ENCODE results near the gene C5orf63.
A peak's percentile ranks its signal among the peaks of the same experiment; 100 is the strongest.
"Not testable (repeated sequence)": the region's sequence is repeated elsewhere in the genome, so short reads cannot be mapped to it uniquely, and the experiment has no call there.

C5orf63 gene

DNA sequence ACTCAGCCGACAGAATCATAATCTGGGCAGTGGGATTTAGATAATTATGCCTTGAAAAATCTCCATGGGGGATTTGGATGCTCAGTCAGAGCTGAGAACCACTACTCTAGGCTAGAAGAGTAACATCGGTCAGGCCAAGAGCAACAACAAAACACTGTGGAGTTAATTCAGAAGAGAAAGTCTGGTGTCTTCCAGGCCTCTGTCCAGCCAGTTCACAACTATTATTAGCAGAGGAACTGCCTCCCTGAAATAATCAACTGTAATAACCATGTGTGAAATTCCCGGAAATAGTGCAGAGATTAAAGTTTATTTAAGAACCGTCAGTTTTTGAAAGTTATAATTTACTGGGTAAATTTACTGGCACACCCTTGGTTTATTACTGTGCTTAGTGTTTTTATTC, 34.8 kb downstream of the C5orf63 start:
- no peak for FAIRE-seq
- no peak for DNase-seq (ENCODE audit: insufficient read length, low spot score)

DNA sequence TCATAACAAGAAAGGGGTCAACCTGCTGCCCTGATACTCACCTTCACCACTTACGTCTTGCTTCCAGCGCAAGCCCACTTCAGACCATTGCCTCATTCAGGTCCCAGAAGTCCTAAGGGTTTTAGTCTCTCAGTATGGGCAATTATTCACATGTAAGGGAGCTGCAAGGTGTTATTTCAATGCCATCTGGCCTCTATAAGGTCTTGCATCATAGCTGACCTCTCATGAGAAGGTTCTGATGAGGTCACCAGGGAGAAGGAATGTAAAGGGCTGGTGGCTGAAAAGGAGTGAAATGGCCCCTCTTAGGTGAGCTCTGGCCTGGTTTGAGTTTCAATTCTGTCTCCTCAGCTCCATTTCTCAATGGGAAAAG, 41.5 kb downstream of the C5orf63 start:
- no peak for FAIRE-seq
- DNase-seq (ENCODE audit: insufficient read length, low spot score) = no peak

DNA sequence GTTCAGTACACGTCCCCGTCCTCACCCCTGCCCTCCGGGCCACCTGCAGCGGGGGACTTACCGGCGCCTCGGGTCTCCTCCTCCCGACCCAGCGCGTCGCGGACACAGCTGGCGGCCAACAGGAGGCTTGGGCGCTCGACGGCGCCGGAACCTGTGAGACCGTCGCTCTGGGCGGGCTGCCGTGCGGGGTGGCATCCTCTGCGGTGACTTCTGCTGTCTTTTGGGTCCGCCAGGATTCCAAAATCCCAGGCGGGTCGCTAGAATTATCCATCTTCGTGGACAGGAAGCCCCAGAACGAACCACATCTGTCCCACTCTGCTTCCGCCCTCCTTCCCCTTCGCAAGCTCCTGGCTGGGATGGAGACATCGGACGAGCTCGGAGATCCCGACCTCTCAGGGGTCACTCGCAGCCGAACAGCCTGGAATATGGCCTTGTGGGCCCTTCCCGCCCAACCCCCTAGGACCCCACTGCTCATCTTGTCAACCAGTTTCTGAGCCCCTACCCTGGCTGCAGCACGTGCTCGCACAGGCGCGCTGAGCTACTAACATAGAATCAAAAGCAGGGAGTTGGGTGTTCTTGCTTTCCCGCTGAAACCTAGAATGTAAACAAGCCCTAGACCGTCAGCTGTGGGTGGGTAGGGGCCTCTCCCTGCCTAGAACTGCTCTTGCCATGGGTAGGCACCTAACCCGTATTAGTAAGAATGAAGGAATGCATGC, 42.0 kb downstream of the C5orf63 start:
- no peak for FAIRE-seq
- DNase-seq (ENCODE audit: insufficient read length, low spot score) = no peak

DNA sequence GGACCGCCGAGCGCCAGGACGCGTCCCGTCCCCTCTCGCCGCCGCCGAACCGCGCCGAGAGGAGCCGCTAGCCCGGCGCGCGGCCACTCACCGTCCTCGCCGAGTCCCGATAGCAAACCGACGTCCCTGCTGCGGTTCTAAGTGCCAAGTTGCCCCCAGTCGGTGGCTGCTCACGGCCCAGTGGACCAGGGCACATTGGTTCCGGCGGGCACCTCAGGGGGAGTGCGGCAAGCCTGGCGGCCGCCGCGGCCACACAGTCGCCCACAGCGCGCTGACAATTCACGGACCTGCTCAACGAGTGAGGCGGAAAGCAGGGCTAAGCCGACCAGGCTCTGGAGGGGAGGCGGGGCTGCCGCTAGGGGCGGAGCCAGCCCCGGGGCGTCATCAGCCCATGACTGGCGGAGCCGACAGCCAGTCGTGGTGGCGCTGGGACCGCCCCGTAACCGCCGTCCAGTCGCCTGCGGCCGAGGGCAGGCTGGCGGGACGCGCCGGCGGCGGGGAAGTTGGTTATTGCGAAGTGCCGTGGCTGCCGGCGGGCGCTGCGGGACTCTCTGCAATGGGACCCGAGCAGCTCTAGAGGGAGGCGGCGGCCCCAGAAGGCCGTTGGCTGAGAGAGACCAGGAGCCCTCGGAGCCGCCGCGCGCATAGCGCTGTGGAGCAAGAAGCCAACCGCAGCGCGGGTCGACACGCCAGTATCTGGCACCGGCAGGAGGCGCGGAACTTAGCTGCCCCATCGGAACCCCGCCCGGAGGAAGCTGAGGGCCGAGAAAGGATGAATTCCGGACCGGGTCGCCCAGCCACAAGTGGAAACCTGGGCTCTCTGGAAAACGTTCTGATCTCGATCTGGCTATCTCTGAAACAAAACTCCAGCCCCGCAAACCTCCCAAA, 42.8 kb downstream of the C5orf63 start, which contains the start of gene MARCHF3:
TSS of gene MARCHF3 (minus strand) at position 300 of the 888 bp plus-strand sequence. CDS start 112,387 bp downstream, outside the sequence.
- peak; percentile 82 for FAIRE-seq
- peak; percentile 85 for DNase-seq (ENCODE audit: insufficient read length, low spot score)

DNA sequence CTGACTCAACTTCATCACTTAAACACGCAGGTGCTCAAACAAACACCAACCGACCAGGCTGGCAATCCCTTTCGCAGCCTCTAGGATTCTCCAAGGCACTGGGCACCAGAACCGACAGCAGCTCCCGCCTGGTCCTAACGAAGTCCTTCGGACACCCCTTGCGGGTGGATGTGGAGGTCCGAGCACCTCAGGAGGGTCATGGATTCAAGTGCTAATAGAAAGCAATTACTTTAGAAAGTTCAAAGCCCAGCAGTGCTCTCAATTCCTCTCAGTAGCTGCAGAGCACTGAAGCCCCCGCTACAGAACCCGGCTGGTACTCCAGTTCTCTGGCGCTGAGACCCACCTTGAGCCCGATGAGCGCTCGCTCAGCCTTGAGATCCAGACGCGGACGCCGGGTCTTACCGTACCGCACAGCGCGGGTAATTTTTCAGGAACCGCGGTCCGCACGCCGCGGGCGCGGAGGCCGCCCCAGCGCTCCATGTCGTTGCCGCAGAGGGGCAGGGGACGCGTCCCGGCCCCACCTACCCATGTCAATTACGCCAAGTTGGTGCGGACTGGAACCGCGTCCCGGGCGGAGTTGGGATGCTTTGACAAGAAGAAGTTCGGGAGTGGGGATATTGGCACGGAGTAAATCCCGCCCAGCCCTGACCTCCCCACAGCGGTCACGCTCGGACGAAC, 43.6 kb downstream of the C5orf63 start:
- no peak for DNase-seq (ENCODE audit: insufficient read length, low spot score)

DNA sequence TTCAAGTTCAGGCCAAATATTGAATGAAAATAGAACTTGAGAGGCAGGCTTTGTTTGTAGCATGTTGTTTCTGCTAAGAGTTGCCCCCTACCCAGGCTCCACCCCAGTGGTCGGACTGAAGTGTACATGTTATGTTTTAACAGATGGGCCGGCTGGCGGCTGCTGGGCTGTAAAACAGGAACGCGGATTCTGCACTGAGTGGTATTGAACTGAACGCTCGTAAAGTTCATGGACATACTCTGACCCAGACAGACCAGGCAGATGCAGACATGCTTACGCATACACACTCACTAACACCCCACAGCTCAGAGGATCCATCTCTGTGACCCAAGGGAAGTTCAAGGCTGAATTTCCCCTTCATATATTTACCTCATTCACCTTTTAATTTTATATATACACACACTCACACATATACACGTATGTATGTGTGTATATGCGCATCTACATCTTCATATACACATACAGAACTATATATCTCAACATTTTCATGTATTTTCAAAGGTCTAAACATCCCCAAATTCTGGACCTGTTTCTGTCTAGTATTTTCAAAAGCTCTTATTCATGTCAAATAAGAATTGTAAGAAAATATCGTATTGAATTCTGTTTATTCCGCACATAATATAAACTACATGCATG, 44.4 kb downstream of the C5orf63 start:
- DNase-seq (ENCODE audit: insufficient read length, low spot score) = no peak
- FAIRE-seq = no peak

More for the DNA sequence above, 43.6 kb downstream of the C5orf63 start:
- FAIRE-seq = peak; percentile 90

DNA sequence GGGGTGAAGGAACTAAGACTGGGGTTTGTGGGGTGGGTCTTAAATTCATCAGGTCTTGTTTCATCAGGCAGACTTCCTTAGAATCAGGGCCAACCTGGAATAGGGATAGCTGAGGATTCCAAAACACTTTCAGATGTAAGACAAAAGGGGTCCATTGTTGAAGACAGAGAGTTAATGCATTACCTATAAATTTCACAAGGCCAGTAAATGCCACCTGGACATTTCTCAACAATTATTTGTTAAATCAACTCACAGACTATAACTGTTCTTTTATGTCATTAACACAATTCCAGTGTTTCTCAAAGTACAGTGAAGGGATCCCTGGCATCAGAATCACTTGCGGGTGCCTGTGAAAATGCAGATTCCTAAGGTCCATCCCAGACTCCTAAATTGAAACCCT, 45.8 kb downstream of the C5orf63 start:
- no peak for DNase-seq (ENCODE audit: insufficient read length, low spot score)
- FAIRE-seq = peak; percentile 52

DNA sequence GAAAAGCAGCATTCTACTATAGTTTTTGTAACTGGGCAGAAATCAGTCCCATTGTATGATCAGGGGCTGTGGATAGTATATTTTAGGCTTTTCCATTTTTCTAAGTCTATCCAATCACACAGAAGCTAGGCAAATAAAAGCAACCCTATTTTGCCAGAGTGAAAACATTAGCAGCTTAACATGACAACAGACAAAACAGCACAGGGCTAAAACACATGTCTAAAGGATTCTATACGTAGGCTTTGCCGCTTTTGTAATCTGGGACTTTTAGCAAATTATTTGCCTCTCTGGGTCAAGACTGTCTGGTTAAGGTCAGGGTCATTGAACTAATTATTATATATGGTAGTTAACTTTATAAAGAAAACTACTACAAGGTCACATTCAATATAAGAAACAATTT, 47.1 kb downstream of the C5orf63 start:
- DNase-seq (ENCODE audit: insufficient read length, low spot score) = no peak
- no peak for FAIRE-seq

DNA sequence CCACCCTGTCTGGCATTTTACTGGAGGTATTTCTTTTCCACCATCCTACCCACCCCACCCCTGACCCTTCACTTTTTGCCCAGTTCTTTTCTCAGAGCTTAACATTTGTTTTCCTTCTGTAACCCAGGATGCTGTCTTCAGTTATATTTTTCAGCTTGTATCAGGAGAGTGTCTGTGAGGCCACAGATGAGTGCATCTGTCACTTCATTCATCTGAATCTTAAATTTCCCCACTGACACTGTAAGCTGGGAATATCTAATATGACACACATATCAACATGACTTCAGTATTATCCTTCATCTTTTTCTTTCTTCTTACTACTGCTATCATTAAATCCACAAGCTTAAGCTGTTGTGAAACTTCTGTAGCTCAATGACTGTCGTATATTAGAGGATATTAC, 47.8 kb downstream of the C5orf63 start:
- DNase-seq (ENCODE audit: insufficient read length, low spot score) (no peak), FAIRE-seq (no peak)

DNA sequence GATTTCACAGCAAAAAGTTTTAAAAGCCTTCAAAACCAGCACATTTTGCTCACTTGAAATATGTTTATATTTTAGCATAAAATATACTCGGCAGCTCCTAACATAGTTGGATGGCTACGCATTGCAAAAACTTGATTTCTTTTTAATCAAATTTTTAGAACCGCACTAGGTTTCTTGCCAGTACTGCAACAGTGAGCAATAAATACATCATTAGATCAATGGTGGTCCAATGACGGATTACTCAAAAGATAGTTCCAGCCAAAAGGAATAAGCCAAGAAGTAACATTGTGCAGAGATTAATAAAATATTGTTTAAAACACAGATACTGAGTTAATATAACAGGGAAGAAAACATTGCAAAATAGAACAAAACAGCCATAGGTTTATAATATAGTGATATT, 48.5 kb downstream of the C5orf63 start:
- no peak for DNase-seq (ENCODE audit: insufficient read length, low spot score)
- FAIRE-seq = peak; percentile 8

DNA sequence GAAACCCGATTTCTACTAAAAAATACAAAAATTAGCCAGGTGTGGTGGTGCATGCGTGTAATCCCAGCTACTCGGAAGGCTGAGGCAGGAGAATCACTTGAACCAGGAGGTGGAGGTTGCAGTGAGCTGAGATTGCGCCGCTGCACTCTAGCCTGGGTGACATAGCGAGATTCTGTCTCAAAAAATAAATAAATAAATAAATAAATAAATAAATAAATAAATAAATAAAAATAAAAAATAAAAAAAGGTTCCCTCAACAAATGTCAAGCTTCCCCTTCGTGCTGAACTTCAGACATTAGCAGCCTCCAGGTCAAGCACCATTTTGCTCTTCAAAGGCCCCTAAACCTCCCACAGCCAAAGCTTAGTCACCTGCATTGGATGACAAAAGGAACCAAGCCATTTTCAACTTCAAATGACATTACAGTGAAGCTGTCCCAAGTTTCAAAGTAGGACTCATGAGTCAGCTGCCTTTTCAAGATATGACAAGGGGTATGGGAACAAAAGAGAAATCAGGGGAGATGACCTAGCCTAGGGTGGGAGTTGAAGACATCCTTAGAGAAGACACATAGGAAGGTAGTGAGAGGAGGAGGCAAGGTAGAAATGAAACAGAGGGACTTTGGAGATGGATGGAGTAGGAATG, 49.6 kb downstream of the C5orf63 start:
- not testable (repeated sequence) for FAIRE-seq; DNase-seq (ENCODE audit: insufficient read length, low spot score)

DNA sequence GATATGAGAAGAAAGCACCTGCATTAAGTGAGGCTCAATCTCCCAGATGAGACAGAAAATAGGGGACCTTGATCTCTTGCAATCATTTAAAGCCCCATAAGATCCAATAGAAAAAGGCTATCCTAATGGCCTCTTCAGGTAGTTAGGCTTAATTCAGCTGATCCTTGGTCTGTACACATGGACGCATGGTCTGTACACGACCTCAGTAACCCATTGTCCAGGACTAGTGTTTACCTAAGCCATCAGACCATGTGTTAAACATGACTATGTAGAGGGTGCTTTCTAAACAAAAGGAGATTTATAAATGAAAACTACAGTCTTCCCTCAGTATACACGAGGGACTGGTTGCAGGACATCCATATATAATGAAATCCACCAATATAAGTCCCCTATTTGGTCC, 50.5 kb downstream of the C5orf63 start:
- DNase-seq (ENCODE audit: insufficient read length, low spot score) = no peak
- FAIRE-seq = no peak

DNA sequence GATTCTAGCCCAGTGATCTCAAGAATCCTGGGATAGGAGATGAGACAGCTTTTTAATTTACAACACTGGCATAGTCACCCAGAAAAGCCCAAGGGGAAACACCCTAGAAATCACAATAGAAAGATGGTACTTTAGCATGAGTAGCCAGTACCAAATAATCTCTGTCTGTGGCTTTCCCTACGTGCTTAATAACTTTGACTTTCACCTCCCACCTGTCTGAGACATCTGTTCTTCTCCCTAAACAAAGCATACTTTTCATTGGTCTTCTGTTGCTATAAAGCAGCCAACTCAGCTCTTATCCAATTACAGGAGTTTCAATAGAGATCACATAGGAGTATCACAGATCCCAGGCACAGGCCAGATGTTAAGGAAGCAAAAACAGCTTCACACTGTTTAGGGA, 53.4 kb downstream of the C5orf63 start:
- DNase-seq (ENCODE audit: insufficient read length, low spot score) (no peak), FAIRE-seq (no peak)

DNA sequence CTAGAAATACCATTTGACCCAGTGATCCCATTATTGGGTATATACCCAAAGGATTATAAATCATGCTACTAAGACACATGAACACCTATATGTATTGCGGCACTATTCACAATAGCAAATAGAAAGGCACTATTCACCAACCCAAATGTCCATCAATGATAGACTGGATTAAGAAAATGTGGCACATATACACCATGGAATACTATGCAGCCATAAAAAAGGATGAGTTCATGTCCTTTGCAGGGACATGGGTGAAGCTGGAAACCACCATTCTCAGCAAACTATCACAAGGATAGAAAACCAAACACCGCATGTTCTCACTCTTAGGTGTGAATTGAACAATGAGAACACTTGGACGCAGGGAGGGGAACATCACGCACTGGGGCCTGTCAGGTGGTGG, 56.6 kb downstream of the C5orf63 start:
- DNase-seq (ENCODE audit: insufficient read length, low spot score); FAIRE-seq: not testable (repeated sequence)

DNA sequence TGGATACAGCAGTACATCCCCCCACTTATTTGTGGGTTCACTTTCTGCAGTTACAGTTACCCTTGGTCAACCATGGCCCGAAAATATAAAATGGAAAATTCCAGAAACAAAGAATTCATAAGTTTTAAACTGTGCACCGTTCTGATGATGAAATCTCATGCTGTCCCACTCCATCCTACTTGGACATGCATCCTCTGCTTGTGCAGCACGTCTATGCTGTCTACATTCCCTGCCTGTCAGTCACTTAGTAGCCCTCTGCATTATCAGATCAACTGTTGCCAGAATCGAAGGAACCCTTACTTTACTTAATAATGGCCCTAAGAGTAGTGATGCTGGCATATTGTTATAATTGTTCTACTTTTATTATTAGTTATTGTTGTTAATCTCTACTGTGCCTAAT, 57.6 kb downstream of the C5orf63 start:
- DNase-seq (ENCODE audit: insufficient read length, low spot score) (no peak), FAIRE-seq (no peak)

DNA sequence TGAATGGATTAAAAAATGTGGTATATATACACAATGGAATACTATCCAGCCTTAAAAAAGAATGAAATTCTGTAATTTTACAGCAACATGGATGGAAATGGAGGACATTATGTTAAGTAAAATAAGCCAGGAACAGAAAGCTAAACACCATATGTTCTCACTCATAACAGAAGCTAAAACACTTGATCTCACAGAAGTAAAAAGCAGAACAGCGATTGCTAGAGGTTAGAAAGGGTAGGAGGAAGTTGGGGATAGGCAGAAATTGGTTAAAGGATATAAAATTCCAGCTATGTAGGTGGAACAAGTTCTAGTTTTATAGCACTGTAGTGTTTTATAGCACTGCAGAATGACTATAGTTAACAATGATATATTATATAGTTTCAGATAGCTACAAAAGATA, 58.7 kb downstream of the C5orf63 start:
- DNase-seq (ENCODE audit: insufficient read length, low spot score) = no peak
- FAIRE-seq = peak; percentile 81

DNA sequence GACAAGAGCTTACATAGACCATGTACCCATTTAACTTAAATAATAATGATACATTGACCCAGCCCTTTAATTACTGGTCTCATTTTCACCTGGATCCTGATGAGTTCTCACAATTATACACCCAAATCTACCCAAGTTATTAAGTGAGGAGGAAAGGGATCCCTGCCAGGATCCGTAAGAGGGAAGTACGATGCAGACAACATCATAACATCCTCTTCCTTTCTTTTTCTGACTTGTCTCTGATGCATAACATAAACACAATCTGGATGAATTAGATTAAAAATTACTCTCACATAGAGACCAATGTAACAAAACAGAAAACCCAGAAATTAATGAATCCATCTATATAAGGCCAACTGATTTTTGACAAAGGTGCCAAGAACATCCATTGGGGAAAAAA, 59.9 kb downstream of the C5orf63 start:
- peak; percentile 63 for FAIRE-seq
- DNase-seq (ENCODE audit: insufficient read length, low spot score) = no peak

DNA sequence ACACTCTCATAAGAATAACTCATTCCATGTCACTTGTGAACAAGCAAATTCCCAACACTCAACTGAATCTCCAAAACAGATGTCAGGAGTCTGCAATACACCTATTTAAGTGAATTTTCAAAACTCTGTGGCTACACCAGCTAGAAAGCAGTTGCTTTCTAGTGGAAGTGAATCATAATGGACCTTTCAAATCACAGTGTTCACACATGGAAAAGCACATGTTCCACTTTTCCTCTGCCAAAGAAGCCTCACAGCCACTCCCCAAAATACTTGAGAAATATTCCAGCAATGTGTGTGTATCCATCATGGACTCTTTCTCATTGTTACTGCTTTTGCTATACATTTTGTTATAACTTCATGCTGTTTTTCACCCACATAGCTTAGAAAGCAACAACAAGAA, 60.4 kb downstream of the C5orf63 start:
- FAIRE-seq = peak; percentile 78
- DNase-seq (ENCODE audit: insufficient read length, low spot score) = no peak

DNA sequence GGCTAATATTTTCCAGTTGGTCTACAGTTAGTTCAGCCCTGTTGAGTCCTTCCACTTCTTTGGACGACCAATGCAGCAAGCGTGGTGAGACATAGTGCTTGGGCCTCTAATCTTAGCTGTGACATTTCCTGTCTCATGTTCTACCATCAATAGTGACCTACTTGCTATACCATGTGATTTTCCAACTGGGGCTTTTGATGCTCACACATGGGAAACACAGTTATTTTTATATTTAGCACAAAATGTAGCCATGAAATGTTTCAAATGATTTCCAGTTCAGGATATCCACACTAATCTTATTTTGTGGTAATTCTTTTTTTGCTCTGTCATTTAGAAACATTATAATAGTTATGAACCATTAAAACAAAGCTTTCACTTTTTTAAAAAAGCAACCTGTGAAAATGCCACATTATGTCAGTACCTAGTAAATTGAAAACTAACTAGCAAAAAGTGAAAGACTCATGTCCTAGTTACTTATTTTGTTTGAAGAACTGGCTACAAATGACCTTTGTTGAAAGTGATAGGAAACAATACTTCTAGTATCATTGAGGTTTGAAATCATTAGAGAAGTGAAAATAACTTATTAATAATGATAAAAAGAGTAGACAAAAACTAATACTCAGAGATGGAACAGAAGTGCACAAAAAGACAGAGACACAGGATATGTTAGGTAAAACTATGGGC, 61.2 kb downstream of the C5orf63 start:
- FAIRE-seq (peak; percentile 89), DNase-seq (ENCODE audit: insufficient read length, low spot score) (no peak)

DNA sequence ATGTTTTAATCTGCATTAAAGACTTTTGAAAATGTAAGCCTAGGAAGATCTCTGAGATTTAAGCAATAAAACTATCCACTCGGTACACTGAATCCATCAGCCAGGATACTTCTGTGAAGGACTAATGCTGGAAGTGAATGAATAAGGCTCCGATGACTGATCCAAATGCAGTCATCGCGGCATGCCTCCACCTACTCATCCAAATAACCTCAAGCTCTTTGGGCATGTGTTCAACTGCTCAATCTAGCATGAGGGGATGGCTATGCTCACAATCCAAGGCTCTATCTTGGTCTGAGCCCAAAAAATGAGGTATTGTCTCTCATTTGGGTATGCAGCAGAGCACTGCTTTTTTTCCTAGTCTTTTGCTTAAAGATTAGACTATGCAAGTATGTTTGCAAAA, 62.1 kb downstream of the C5orf63 start:
- DNase-seq (ENCODE audit: insufficient read length, low spot score) (no peak), FAIRE-seq (peak; percentile 61)

All from GM19239 (cell line).